GM18909 (cell line): ENCODE results near the gene RRP12.
"Not testable (repeated sequence)": the region's sequence is repeated elsewhere in the genome, so short reads cannot be mapped to it uniquely, and the experiment has no call there.

ENCODE experiments used
- ATAC-seq: cut with Tn5 transposase; IDR thresholded peaks from one replicate; pipeline ENCODE4 v1.9.1; 2021; ENCODE audit warnings: mild to moderate bottlenecking; ENCODE audit not compliant: unreplicated experiment, poor library complexity

RRP12 gene

GRCh38 chr10:97373456-97373855 is 27.7 kb downstream of the RRP12 start:
- ATAC-seq: no peak

DNA sequence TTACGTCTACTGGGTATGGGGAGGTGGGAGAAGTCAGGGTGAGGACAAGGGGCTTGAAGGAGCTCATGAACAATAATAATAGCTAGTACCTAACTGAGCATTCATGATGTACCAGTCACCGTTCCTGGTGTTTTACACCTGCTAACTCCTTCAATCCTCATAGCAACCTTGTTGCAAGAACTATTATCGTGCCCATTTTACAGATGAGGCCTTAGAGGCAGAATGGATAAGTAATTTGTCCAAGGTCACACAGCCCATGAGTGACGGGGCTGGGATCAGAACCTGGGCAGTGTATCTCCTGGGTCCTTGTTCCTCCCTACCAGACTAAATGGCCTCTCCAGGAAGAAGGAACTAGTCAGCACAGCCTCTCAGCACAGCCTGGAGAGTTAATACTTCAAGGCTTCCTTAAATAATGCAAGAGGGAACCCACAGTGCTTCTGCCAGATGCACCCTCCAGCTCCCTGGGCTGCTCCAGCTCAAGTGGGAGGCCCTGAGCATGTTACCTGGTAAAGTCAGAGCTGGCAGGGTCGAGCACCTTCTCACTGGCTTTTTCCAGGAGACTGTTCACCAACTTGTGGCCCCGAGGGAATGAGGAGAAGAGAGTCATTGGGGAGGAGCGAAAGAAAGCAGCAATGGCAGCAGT is 28.8 kb downstream of the RRP12 start:
- no peak for ATAC-seq

DNA sequence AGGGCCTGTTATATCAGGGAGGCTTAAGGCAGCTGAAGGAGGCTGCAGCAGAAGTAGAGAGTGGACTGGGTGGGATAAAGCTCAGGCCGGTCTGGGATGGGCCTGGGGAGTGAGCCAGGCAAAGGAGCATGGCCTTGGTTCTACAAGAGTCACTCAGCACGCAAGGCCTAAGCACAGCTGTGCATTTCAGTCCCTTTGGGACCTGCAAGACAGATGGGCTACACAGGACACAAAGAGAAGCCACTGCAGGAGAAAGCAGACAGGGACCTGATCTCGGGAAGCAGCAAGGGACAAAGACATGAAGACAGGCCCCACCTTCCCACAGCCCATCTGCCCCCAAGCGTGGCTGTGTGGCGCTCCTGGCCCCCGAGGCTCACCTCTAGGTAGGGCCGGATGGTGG is 29.4 kb downstream of the RRP12 start:
- ATAC-seq: no peak

DNA sequence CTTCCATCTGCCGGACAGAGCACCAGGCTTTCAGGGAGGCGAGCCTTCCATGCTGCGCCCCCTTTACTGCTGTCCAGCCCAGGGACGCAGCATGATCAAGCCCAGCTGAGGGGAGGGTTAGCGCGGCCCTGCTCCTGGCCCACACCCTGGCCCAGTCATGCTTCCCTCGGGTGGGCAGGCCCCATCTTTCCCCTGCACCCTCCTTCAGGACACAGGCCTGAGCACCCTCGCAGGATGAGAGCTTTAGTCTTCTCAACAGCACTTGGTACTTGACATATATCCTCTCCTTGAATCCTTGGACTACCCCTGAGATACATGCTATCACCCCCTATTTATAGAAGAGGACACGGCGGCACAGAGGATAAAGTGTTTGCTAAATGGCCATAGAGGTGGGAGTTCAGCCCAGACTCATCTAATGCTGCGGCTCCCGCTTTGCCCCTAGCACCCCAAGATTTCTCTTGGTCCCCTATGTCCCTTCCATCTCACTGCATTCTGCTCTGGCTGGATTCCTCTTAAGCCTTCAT is 34.0 kb downstream of the RRP12 start:
- no peak for ATAC-seq

DNA sequence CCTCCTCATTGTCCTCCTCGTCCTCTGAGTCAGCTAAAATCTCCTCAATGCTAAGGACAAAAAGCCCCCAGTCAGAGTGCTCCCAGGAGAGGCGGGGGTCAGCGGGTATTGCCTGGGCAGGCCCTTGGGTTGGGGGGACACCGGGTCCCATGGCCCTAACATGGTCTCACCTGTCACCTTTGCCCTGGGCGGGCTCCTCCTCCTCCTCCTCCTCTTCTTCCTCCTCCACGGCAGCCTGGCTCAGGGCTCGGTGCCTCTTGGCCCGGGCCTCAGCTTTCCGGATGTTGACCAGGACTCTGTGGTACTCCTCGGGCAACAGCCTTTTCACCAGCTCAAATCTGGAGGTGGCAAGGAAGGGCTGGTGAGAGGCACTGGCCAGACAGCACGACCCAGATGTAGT is 34.6 kb downstream of the RRP12 start:
- no peak for ATAC-seq

GRCh38 chr10:97365761-97366351 is 35.3 kb downstream of the RRP12 start:
- no peak for ATAC-seq

GRCh38 chr10:97363071-97363470 is 38.1 kb downstream of the RRP12 start:
- no peak for ATAC-seq

DNA sequence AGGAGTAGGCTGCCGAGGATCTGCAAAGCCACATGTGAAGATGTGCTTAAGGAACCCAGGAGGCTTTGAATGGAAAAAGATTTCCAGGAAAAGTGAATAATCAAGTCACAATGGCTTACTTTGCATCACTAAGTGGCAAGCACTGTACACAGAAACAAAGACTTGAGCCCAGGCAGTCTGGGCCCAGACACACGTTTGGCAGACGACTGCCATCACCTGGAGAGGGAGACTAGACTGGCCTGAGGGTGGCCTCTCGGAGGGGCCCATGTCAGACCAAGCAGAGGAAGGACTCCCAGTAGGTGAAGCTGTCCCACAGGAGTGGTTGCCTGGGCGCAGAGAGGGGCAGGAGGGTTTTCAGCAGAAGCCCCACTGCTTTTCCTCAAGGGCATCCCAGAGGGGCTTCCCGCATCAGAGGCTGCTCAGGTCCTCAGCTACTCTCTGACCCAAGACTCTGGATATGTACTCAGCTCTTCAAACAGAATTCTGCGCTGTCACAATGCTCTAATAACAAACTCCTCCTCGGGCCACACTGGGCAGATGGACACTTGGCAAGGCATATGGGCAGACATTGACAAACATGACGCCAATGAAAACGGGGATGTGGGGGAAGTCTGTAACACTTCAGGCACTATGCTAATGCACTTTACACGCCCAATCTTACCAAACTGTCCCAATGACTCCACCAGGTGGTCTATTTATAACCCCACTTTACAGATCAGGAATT is 38.7 kb downstream of the RRP12 start:
- ATAC-seq: no peak

DNA sequence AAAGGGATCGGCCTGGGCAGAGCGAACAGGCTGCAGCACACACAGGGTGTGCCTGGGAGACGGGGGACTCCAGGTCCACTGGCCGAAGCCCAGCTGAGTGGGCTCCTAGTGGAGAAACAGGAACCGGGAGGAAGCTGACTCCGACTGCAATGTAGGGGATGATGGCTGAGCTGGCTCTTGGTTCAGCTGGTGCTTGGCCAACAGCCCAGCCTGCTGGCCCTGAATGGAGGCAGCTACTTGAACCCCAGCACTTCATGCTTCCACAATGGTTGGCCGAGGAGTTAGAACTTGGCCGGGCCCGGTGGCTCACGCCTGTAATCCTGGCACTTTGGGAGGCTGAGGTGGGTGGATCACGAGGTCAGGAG is 39.6 kb downstream of the RRP12 start:
- no peak for ATAC-seq

DNA sequence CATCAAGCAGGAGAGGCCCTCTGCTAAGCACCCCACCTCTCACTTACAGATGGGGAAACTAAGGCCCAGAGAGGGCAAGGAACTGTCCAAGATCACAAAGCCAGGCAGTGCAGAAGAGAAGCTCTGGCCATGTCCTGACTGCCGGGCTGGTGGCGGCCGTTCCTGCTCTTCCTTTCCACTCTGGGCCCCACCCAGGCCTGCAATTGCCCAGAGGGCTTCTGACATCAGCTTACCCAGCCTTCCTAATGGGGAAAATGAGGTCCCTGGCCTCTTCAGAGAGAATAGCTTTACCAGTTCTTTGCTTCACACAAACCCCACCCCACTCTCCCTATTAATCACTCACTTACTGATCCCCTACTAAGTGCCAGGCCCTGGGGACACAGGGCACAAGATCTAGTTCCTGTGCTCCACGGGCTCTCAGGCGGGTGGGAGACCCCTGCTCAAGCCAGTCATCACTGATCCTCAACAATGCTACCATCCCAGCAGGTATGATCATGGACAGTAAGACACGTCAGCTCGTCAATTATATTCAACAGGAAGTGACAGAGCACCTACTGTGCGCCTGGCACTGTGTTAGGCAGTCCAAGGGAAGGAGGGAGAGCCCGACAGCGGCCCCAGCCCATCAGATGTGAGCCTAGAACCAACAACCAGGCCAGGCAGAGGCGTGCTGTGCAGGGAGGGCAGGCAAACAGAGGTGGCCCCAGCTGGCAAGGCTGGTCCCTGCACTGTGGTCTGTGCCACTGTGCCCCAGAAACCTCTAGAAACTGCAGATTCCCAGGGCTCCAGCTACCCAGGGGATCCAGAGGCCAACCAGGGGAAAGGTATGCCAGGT is 40.2 kb downstream of the RRP12 start:
- no peak for ATAC-seq

GRCh38 chr10:97358781-97359180 is 42.4 kb downstream of the RRP12 start:
- ATAC-seq: no peak

DNA sequence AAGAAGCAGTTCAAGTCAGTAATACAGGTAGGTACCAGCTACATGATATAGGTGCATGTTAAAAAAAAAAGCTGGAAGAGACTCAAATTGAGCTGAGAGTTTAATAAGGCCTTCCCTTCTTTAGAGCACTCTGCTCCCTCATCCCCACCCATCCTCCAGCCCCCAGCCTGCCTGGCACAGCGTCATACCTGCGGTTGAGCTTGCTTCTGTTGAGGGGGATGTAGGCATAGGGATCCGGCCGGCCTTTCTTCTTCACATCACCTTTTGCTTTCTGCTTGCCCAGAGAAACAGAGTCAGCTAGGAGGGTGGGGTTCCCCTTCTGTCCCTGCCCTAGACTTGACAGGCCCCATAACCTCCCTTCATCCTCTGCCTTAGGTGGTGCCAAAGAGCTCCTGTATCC is 42.8 kb downstream of the RRP12 start:
- no peak for ATAC-seq

- ATAC-seq: no peak
These were observed 44.2 kb downstream of the RRP12 start for GRCh38 chr10:97356918-97357317.

DNA sequence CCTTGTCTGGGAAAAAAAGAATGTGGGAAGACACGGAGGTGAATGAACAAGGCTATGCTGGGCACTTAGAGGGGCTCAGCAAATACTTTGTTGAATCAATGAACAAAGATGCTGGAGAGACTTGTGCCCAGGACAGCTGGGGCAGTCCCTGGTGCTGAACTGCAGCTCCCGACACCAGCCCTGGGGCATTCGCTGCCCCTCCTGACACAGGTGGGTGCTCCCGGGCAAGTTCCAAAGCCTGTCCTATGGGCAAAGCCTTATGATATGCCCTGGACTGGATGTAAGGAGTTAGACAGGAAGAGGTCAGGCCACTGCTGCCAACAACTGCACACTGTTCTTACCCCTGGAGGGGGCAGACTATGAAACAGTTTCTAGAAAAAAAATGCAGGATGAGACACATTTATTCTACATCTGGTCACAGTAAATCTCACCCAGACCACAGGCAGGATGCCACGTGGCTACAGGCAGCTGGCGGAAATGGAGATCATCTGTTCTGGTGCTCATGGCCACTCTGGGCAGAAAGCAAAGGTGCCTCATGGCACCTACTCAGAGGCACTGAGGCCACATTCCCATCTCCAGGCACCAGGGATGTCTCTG is 44.7 kb downstream of the RRP12 start:
- ATAC-seq: no peak

DNA sequence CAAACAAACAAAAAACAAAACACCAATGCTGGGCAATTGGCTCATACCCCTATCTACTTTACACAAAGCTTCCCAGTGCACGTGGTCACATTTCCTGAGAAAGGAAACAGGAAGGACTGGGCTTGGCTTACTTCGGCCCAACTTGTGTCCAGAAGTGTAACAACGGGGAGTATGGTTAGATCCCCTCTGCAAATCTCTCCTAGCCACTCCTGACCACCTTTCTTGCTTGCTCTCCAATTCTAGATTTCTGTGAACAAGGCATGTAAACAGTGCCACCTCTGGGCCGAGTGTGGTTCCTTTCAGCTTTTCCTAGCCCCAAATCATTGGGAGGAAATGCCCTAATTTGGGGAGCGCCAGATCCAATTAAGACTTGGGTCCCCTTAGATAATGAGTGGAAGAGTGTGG is 45.6 kb downstream of the RRP12 start:
- no peak for ATAC-seq

DNA sequence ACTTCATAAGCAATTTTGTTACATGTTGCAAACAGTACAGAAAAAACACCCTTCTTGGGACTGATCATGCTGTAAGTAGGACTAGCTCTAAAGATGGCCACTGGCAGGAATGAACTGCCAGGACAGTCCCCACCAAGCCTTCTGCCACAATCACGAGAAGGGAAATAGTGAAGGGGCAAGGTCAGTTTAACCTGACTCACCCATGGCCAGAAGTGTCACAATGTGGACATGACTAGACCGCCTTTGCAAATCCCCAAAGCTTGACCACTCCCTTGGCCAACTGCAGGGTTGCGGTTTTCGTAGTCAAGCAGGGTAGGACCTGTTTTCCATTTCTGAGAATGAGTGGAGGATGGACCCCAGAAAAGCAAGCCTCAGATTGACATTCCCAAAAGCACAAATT is 47.2 kb downstream of the RRP12 start:
- ATAC-seq: no peak

DNA sequence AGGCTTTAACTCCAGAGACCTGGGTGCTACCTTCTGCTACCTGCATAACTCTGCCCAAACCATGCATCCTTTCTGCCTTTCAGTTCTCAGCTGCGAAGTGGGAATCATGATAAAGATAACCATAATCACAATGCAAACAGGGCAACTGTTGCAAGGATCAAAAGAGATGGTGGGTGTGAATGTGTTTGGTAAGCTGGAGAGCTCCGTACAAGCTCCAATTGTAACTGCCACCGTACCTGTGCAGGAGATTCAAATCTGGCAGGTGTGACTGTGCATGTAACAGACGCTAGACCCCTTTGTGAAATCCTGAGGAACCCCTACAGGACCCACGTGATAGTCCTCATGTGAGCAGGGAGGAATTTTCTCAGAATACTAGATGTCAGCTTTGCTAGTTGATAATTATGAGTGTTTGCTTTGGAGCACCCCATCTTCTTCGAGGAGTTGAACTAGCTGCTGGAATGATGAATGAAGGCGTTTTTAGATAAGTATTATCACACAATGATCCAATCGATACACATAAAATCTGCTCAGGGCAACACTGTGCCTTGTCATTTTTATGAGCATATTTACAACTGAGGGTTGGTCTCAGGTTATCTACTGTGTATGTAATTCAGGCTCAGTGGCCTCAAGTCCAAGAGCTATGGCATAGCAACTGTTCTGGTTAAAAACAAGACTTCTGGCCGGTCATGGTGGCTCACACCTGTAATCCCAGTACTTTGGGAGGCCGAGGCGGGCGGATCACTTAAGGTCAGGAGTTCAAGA is 51.2 kb downstream of the RRP12 start:
- no peak for ATAC-seq

- ATAC-seq: no peak
These were observed 53.8 kb downstream of the RRP12 start for GRCh38 chr10:97347317-97347716.

DNA sequence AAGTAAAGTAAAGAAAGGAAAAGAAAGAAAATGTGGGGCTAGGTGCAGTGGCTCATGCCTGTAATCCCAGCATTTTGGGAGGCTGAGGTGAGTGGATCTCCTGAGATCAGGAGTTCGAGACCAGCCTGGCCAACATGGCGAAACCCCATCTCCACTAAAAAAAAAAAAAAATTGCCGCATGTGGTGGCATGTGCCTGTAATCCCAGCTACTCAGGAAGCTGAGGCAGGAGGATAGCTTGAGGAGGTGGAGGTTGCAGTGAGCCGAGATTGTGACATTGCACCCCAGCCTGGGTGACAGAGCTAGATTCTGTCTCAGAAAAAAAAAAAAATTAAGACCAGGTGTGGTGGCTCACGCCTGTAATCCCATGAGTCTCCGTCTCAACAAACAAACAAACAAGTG is 57.5 kb downstream of the RRP12 start:
- ATAC-seq: not testable (repeated sequence)

DNA sequence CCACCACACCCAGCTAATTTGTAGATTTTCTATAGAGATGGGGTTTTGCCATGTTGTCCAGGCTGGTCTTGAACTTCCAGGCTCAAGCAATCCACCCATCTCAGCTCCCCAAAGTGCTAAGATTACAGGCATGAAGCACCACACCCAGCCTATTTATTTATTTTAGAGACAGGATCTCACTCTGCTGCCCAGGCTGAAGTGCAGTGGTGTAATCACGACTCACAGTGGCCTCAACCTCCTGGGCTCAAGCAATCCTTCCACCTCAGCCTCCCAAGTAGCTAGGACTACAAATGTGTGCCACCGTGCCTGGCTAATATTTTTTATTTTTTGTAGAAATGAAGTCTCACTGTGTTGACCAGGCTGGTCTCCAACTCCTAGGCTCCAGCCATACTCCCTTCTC is 59.7 kb downstream of the RRP12 start:
- no peak for ATAC-seq
